Measurements from ENCODE around the gene TSPEAR.

DNA sequence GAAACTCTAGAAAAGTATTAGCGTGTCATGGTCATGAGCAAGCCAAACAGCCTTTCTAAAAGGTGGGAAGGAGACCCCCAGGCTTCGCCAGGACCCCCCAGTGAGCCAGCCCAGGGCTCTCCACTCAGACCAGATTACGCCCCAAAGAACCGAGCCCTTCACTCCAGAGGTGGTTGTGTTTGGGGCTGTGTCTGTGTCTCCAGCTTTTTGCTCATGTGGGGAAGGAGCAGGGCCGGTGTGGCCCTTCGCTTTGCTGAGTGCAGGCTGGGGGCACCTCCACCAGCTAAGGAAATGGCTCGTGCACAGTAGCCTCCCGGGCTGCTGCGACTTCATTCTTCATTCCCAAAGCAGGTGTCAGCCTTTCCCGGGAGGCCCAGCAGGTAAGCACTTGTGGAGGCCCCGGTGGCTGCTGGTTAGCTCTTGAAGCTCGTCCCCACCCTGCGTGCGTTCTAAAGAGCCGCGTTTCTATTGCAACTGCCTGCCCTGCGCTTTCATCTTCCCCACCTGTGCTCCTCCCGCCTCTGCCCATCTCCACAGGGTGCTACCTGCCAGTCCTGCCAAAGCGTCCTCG is 531 bp downstream of the TSPEAR start:
- TF ChIP-seq, protein P1, sequence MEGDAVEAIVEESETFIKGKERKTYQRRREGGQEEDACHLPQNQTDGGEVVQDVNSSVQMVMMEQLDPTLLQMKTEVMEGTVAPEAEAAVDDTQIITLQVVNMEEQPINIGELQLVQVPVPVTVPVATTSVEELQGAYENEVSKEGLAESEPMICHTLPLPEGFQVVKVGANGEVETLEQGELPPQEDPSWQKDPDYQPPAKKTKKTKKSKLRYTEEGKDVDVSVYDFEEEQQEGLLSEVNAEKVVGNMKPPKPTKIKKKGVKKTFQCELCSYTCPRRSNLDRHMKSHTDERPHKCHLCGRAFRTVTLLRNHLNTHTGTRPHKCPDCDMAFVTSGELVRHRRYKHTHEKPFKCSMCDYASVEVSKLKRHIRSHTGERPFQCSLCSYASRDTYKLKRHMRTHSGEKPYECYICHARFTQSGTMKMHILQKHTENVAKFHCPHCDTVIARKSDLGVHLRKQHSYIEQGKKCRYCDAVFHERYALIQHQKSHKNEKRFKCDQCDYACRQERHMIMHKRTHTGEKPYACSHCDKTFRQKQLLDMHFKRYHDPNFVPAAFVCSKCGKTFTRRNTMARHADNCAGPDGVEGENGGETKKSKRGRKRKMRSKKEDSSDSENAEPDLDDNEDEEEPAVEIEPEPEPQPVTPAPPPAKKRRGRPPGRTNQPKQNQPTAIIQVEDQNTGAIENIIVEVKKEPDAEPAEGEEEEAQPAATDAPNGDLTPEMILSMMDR (IDR thresholded peaks at IDR 0.05) = no peak
- TF ChIP-seq TCF7 (CRISPR knock-in tag; IDR thresholded peaks at IDR 0.05; ENCODE audit: low read depth) (no peak), ESRRA (CRISPR knock-in tag; IDR thresholded peaks at IDR 0.05; ENCODE audit: borderline replicate concordance) (no peak), SP1 (CRISPR knock-in tag; conservative IDR thresholded peaks at IDR 0.05) (no peak), ERG (CRISPR knock-in tag; IDR thresholded peaks at IDR 0.05) (no peak), AFF4 (CRISPR knock-in tag; IDR thresholded peaks at IDR 0.05; ENCODE audit: borderline replicate concordance) (no peak), SMAD3 (CRISPR knock-in tag; IDR thresholded peaks at IDR 0.05; ENCODE audit: borderline replicate concordance) (no peak), ATF1 (CRISPR knock-in tag; IDR thresholded peaks at IDR 0.05) (no peak)
- TF ChIP-seq, protein P2, sequence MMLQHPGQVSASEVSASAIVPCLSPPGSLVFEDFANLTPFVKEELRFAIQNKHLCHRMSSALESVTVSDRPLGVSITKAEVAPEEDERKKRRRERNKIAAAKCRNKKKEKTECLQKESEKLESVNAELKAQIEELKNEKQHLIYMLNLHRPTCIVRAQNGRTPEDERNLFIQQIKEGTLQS (CRISPR knock-in tag; conservative IDR thresholded peaks at IDR 0.05) = no peak
- TF ChIP-seq, protein P3, sequence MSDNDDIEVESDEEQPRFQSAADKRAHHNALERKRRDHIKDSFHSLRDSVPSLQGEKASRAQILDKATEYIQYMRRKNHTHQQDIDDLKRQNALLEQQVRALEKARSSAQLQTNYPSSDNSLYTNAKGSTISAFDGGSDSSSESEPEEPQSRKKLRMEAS (CRISPR knock-in tag; IDR thresholded peaks at IDR 0.05) = no peak; the same call in 1 of the 2 replicates
